Breast epithelium (tissue), 3 donors: Measurements from ENCODE around the gene CPNE5.

Source experiments
- POLR2A ChIP-seq: fragments of 450-650 bp; IDR thresholded peaks from one replicate; pipeline ENCODE4 v1.6.1; 2016; ENCODE audit warnings: antibody characterized with exemption, mild to moderate bottlenecking, moderate library complexity
- POLR2AphosphoS5 ChIP-seq, 3 donors: sonication (generic); formaldehyde crosslinking; IDR thresholded peaks; one replicate each; pipeline ENCODE4 v1.6.1; 2017; ENCODE audit warnings: antibody characterized with exemption in 3 of 3
- TF ChIP-seq, protein P1 (sequence below), 3 donors: fragments of 450-650 bp; IDR thresholded peaks; one replicate each; pipeline ENCODE4 v1.5.1; 2016 to 2017; ENCODE audit warnings: antibody characterized with exemption in 3 of 3, mild to moderate bottlenecking in 3 of 3, moderate library complexity in 3 of 3

DNA sequence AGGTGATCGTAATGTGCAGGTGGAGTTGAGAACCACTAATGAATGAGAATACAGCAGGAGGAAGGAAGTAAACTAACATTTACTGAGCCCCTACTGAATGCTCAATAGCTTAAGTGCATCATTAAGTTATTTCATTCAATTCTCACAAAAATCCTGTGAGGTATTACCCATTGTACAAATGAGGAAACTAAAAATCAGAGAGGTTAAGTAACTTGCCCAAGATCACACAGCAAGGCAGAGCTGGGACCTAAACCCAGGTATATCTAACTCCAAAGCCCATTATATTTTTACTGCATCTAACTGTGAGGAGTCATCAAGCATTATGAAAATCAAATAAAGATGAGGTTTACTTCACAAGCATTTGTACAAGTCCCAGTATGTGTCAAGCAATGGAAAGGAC lies 35.3 kb downstream of the CPNE5 start:
- TF ChIP-seq, protein P1, sequence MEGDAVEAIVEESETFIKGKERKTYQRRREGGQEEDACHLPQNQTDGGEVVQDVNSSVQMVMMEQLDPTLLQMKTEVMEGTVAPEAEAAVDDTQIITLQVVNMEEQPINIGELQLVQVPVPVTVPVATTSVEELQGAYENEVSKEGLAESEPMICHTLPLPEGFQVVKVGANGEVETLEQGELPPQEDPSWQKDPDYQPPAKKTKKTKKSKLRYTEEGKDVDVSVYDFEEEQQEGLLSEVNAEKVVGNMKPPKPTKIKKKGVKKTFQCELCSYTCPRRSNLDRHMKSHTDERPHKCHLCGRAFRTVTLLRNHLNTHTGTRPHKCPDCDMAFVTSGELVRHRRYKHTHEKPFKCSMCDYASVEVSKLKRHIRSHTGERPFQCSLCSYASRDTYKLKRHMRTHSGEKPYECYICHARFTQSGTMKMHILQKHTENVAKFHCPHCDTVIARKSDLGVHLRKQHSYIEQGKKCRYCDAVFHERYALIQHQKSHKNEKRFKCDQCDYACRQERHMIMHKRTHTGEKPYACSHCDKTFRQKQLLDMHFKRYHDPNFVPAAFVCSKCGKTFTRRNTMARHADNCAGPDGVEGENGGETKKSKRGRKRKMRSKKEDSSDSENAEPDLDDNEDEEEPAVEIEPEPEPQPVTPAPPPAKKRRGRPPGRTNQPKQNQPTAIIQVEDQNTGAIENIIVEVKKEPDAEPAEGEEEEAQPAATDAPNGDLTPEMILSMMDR (IDR thresholded peaks at IDR 0.05): no peak
- TF ChIP-seq POLR2A: no peak
- no peak for TF ChIP-seq POLR2AphosphoS5 (IDR thresholded peaks at IDR 0.05)
